Mucosa of stomach (tissue), 1 donor: ENCODE results near the gene MYH9.

Source experiments
- H3K27me3 ChIP-seq: one replicate; pipeline ENCODE4 v1.7.0; 2013; ENCODE audit warnings: mild to moderate bottlenecking, low read length; ENCODE audit not compliant: control insufficient read depth, insufficient read depth
- H3K36me3 ChIP-seq: one replicate; pipeline ENCODE4 v1.7.0; 2013; ENCODE audit warnings: low read length; ENCODE audit not compliant: control insufficient read depth, insufficient read depth
- H3K4me1 ChIP-seq: one replicate; pipeline ENCODE4 v1.7.0; 2013; ENCODE audit warnings: mild to moderate bottlenecking, low read length; ENCODE audit not compliant: control insufficient read depth, insufficient read depth
- H3K4me3 ChIP-seq: one replicate; pipeline ENCODE4 v1.7.0; 2013; ENCODE audit warnings: low read length
- H3K9ac ChIP-seq: one replicate; pipeline ENCODE4 v1.7.0; 2013; ENCODE audit warnings: mild to moderate bottlenecking, low read length, moderate library complexity
- H3K9me3 ChIP-seq: one replicate; pipeline ENCODE4 v1.7.0; 2013; ENCODE audit warnings: mild to moderate bottlenecking, low read length, moderate library complexity; ENCODE audit not compliant: control insufficient read depth
- donor health status: Pancreatic carcinoma.

MYH9 gene

GRCh38 chr22:36358533-36359469 is 29.0 kb downstream of the MYH9 start:
- Histone ChIP-seq H3K9ac (peak overlapping the region; percentile 38), H3K4me3 (no peak overlapping the region), H3K36me3 (no peaks in the 10 kb centered on the region), H3K27me3 (no peaks in the 10 kb centered on the region), H3K4me1 (peaks cover 87% of the 10 kb centered on the region), H3K9me3 (no peaks in the 10 kb centered on the region)

- H3K36me3 ChIP-seq = no peaks in the 10 kb centered on the region
- H3K4me1 ChIP-seq = peaks cover 87% of the 10 kb centered on the region
- no peaks in the 10 kb centered on the region for H3K9me3 ChIP-seq
- no peak overlapping the region for H3K4me3 ChIP-seq
- H3K27me3 ChIP-seq = no peaks in the 10 kb centered on the region
- H3K9ac ChIP-seq = peak overlapping the region; percentile 4
These were observed 30.8 kb downstream of the MYH9 start for GRCh38 chr22:36356708-36357624.

- Histone ChIP-seq H3K36me3 (no peaks in the 10 kb centered on the region), H3K4me3 (no peak overlapping the region), H3K4me1 (peaks cover 87% of the 10 kb centered on the region), H3K9me3 (no peaks in the 10 kb centered on the region), H3K27me3 (no peaks in the 10 kb centered on the region), H3K9ac (peak overlapping the region; percentile 16)
These were observed 31.9 kb downstream of the MYH9 start for GRCh38 chr22:36355894-36356293.

GRCh38 chr22:36355362-36355761 is 32.4 kb downstream of the MYH9 start:
- Histone ChIP-seq H3K27me3 (no peaks in the 10 kb centered on the region), H3K4me3 (no peak overlapping the region), H3K4me1 (peaks cover 89% of the 10 kb centered on the region), H3K36me3 (no peaks in the 10 kb centered on the region), H3K9ac (peak overlapping the region; percentile 16), H3K9me3 (no peaks in the 10 kb centered on the region)

GRCh38 chr22:36352803-36353507 is 34.8 kb downstream of the MYH9 start:
- Histone ChIP-seq H3K4me1 (peaks cover 79% of the 10 kb centered on the region), H3K27me3 (no peaks in the 10 kb centered on the region), H3K4me3 (no peak overlapping the region), H3K9ac (peak overlapping the region; percentile 73), H3K9me3 (no peaks in the 10 kb centered on the region), H3K36me3 (no peaks in the 10 kb centered on the region)

GRCh38 chr22:36351921-36352802 is 35.6 kb downstream of the MYH9 start:
- H3K9me3 ChIP-seq = no peaks in the 10 kb centered on the region
- H3K9ac ChIP-seq = peak overlapping the region; percentile 73
- no peaks in the 10 kb centered on the region for H3K27me3 ChIP-seq
- H3K36me3 ChIP-seq = no peaks in the 10 kb centered on the region
- no peak overlapping the region for H3K4me3 ChIP-seq
- peaks cover 71% of the 10 kb centered on the region for H3K4me1 ChIP-seq

GRCh38 chr22:36350751-36351594 is 36.8 kb downstream of the MYH9 start:
- peak overlapping the region; percentile 73 for H3K9ac ChIP-seq
- H3K9me3 ChIP-seq = no peaks in the 10 kb centered on the region
- H3K4me1 ChIP-seq = peaks cover 65% of the 10 kb centered on the region
- no peaks in the 10 kb centered on the region for H3K27me3 ChIP-seq
- no peak overlapping the region for H3K4me3 ChIP-seq
- no peaks in the 10 kb centered on the region for H3K36me3 ChIP-seq

- Histone ChIP-seq H3K9ac (no peak overlapping the region), H3K36me3 (peaks cover under 1% of the 10 kb centered on the region), H3K4me1 (peaks cover 63% of the 10 kb centered on the region)
These were observed 38.0 kb downstream of the MYH9 start for GRCh38 chr22:36349726-36350125.

GRCh38 chr22:36348760-36349159 is 39.0 kb downstream of the MYH9 start:
- Histone ChIP-seq H3K4me1 (peaks cover 65% of the 10 kb centered on the region), H3K36me3 (peaks cover 11% of the 10 kb centered on the region), H3K9ac (no peak overlapping the region), H3K9me3 (no peaks in the 10 kb centered on the region), H3K27me3 (no peaks in the 10 kb centered on the region), H3K4me3 (no peak overlapping the region)

More at GRCh38 chr22:36349726-36350125, 38.0 kb downstream of the MYH9 start:
- Histone ChIP-seq H3K4me3 (no peak overlapping the region), H3K27me3 (no peaks in the 10 kb centered on the region), H3K9me3 (no peaks in the 10 kb centered on the region)

- Histone ChIP-seq H3K36me3 (peaks cover 13% of the 10 kb centered on the region), H3K4me1 (peaks cover 59% of the 10 kb centered on the region), H3K27me3 (no peaks in the 10 kb centered on the region), H3K4me3 (no peak overlapping the region), H3K9me3 (no peaks in the 10 kb centered on the region), H3K9ac (no peak overlapping the region)
These were observed 40.7 kb downstream of the MYH9 start for GRCh38 chr22:36347094-36347493.
